BLaER1 treated with 17β-estradiol and CSF1 and Interleukin-3, amounts not matched to agents 10 nM and 100 nM (cell line): ENCODE measurements around the gene GDF7.
"Not testable (repeated sequence)": the region's sequence is repeated elsewhere in the genome, so short reads cannot be mapped to it uniquely, and the experiment has no call there.

Experiments
- H3K27ac ChIP-seq, 11 experiments: shearing (Covaris generic); formaldehyde crosslinking; 2 replicates each; pipeline ENCODE4 v1.8.1; 2022
- H3K27me3 ChIP-seq, 11 experiments: shearing (Covaris generic); formaldehyde crosslinking; 2 replicates each; pipeline ENCODE4 v1.8.1; 2022
- H3K36me3 ChIP-seq, 11 experiments: shearing (Covaris generic); formaldehyde crosslinking; 2 replicates each; pipeline ENCODE4 v1.8.1; 2022
- H3K4me1 ChIP-seq, 10 experiments: shearing (Covaris generic); formaldehyde crosslinking; 2 replicates each; pipeline ENCODE4 v1.8.1; 2022
- H3K4me2 ChIP-seq, 11 experiments: shearing (Covaris generic); formaldehyde crosslinking; 2 replicates each; pipeline ENCODE4 v1.8.1; 2022
- H3K4me3 ChIP-seq, 10 experiments: shearing (Covaris generic); formaldehyde crosslinking; 2 replicates each; pipeline ENCODE4 v1.8.1; 2022
- H3K9ac ChIP-seq, 11 experiments: shearing (Covaris generic); formaldehyde crosslinking; 2 replicates each; pipeline ENCODE4 v1.8.1; 2022
- H3K9me3 ChIP-seq, 11 experiments: shearing (Covaris generic); formaldehyde crosslinking; replicated peaks in 1 of 11; 2 replicates each; pipeline ENCODE4 v1.8.1; 2022
- H4K20me1 ChIP-seq, 11 experiments: shearing (Covaris generic); formaldehyde crosslinking; 2 replicates each; pipeline ENCODE4 v1.8.1; 2022
- Cebpa-rat ChIP-seq, 11 experiments: shearing (Covaris generic); IDR thresholded peaks; 2 replicates each; pipeline ENCODE4 v1.8.1; 2022

GDF7 gene

GRCh38 chr2:20716164-20716563 is 49.2 kb downstream of the GDF7 start:
- not testable (repeated sequence) for H3K4me1 ChIP-seq, H3K9ac ChIP-seq, H3K27me3 ChIP-seq, H3K4me3 ChIP-seq, H3K27ac ChIP-seq, H3K4me2 ChIP-seq, H4K20me1 ChIP-seq
- Histone ChIP-seq H3K36me3 (peaks cover 19 to 52% (median 33%) of the 10 kb centered on the region in 11 experiments; a peak in 21 of 22 replicates), H3K9me3 (peaks cover 31 to 54% (median 46%) of the 10 kb centered on the region in 11 experiments)

- H3K9me3 ChIP-seq: peaks cover 27 to 56% (median 52%) of the 10 kb centered on the region in 11 experiments
- H3K27ac ChIP-seq: no peak overlapping the region
- H3K36me3 ChIP-seq: peaks cover 10 to 53% (median 26%) of the 10 kb centered on the region in 11 experiments; a peak in 18 of 22 replicates
- no peak overlapping the region for H3K4me3 ChIP-seq
- H4K20me1 ChIP-seq: peaks cover 0 to 5% (median 0%) of the 10 kb centered on the region in 11 experiments; a peak in 2 of 22 replicates
- H3K4me1 ChIP-seq: no peaks in the 10 kb centered on the region
- no peak overlapping the region for H3K9ac ChIP-seq
- no peak for TF ChIP-seq Cebpa-rat (IDR thresholded peaks at IDR 0.05)
- H3K4me2 ChIP-seq: no peak overlapping the region
- no peaks in the 10 kb centered on the region for H3K27me3 ChIP-seq
Observed at GRCh38 chr2:20717641-20718040, 50.7 kb downstream of the GDF7 start.

- Histone ChIP-seq H4K20me1 (peaks cover 0 to 5% (median 0%) of the 10 kb centered on the region in 11 experiments; a peak in 2 of 22 replicates), H3K27me3 (no peaks in the 10 kb centered on the region), H3K27ac (no peak overlapping the region), H3K4me2 (no peak overlapping the region), H3K9ac (no peak overlapping the region), H3K4me1 (no peaks in the 10 kb centered on the region), H3K9me3 (peaks cover 15 to 53% (median 39%) of the 10 kb centered on the region in 11 experiments), H3K4me3 (no peak overlapping the region), H3K36me3 (peaks cover 27 to 86% (median 52%) of the 10 kb centered on the region in 11 experiments; a peak in 21 of 22 replicates)
- no peak for TF ChIP-seq Cebpa-rat (IDR thresholded peaks at IDR 0.05)
Observed at GRCh38 chr2:20722592-20723240, 55.8 kb downstream of the GDF7 start.

- Histone ChIP-seq H3K9me3 (peaks cover 8 to 45% (median 30%) of the 10 kb centered on the region in 11 experiments), H3K36me3 (peaks cover 23 to 85% (median 56%) of the 10 kb centered on the region in 11 experiments; a peak in 21 of 22 replicates), H3K4me3 (no peak overlapping the region), H3K9ac (no peak overlapping the region), H3K27me3 (no peaks in the 10 kb centered on the region), H3K4me1 (no peaks in the 10 kb centered on the region), H3K4me2 (no peak overlapping the region), H4K20me1 (peaks cover 0 to 5% (median 0%) of the 10 kb centered on the region in 11 experiments; a peak in 2 of 22 replicates), H3K27ac (no peak overlapping the region)
- TF ChIP-seq Cebpa-rat (IDR thresholded peaks at IDR 0.05): no peak
Observed at GRCh38 chr2:20723543-20723942, 56.6 kb downstream of the GDF7 start.

GRCh38 chr2:20724500-20725053 is 57.6 kb downstream of the GDF7 start:
- no peak overlapping the region for H3K9ac ChIP-seq
- H3K4me2 ChIP-seq: no peak overlapping the region
- TF ChIP-seq Cebpa-rat (IDR thresholded peaks at IDR 0.05): no peak
- no peaks in the 10 kb centered on the region for H3K4me1 ChIP-seq
- H3K27ac ChIP-seq: no peak overlapping the region
- H4K20me1 ChIP-seq: peaks cover 0 to 5% (median 0%) of the 10 kb centered on the region in 11 experiments; a peak in 2 of 22 replicates
- H3K27me3 ChIP-seq: no peaks in the 10 kb centered on the region
- H3K9me3 ChIP-seq: peaks cover 3 to 37% (median 21%) of the 10 kb centered on the region in 11 experiments; a peak in 19 of 22 replicates
- H3K4me3 ChIP-seq: no peak overlapping the region
- peaks cover 23 to 87% (median 59%) of the 10 kb centered on the region in 11 experiments; a peak in 21 of 22 replicates for H3K36me3 ChIP-seq

GRCh38 chr2:20725782-20726181 is 58.8 kb downstream of the GDF7 start:
- no peaks in the 10 kb centered on the region for H4K20me1 ChIP-seq
- H3K4me3 ChIP-seq: no peak overlapping the region
- TF ChIP-seq Cebpa-rat (IDR thresholded peaks at IDR 0.05): no peak
- no peaks in the 10 kb centered on the region for H3K4me1 ChIP-seq
- H3K27me3 ChIP-seq: no peaks in the 10 kb centered on the region
- no peak overlapping the region for H3K27ac ChIP-seq
- no peak overlapping the region for H3K4me2 ChIP-seq
- H3K9me3 ChIP-seq: peaks cover 3 to 27% (median 15%) of the 10 kb centered on the region in 11 experiments; a peak in 16 of 22 replicates
- H3K9ac ChIP-seq: no peak overlapping the region
- H3K36me3 ChIP-seq: peaks cover 23 to 89% (median 55%) of the 10 kb centered on the region in 11 experiments; a peak in 21 of 22 replicates

- Histone ChIP-seq H3K27ac (no peak overlapping the region), H4K20me1 (no peaks in the 10 kb centered on the region), H3K36me3 (peaks cover 23 to 89% (median 55%) of the 10 kb centered on the region in 11 experiments; a peak in 21 of 22 replicates), H3K27me3 (no peaks in the 10 kb centered on the region), H3K9me3 (peaks cover 2 to 16% (median 4%) of the 10 kb centered on the region in 11 experiments; a peak in 13 of 22 replicates), H3K4me1 (no peaks in the 10 kb centered on the region), H3K9ac (no peak overlapping the region), H3K4me3 (no peak overlapping the region), H3K4me2 (no peak overlapping the region)
- TF ChIP-seq Cebpa-rat (IDR thresholded peaks at IDR 0.05): no peak
Observed at GRCh38 chr2:20726913-20727312, 60.0 kb downstream of the GDF7 start.

GRCh38 chr2:20728114-20728758 is 61.3 kb downstream of the GDF7 start:
- H3K4me2 ChIP-seq: no peak overlapping the region
- H3K27ac ChIP-seq: no peak overlapping the region
- no peak overlapping the region for H3K4me3 ChIP-seq
- no peak overlapping the region for H3K9ac ChIP-seq
- peaks cover 16 to 87% (median 52%) of the 10 kb centered on the region in 11 experiments for H3K36me3 ChIP-seq
- H3K4me1 ChIP-seq: no peaks in the 10 kb centered on the region
- TF ChIP-seq Cebpa-rat (IDR thresholded peaks at IDR 0.05): no peak
- H4K20me1 ChIP-seq: no peaks in the 10 kb centered on the region
- 0 out of 22 replicates have a peak, but pooled peaks cover 0 to 3% (median 0%) of the 10 kb centered on the region in 11 experiments for H3K9me3 ChIP-seq
- H3K27me3 ChIP-seq: no peaks in the 10 kb centered on the region
